HCT116 (cell line): Measurements from ENCODE around the gene ABHD17B.

Source experiments
- CEBPB ChIP-seq: IDR thresholded peaks from 2 replicates; pipeline ENCODE4 v1.6.1; 2012; ENCODE audit warnings: low read depth
- JUND ChIP-seq: IDR thresholded peaks from 2 replicates; pipeline ENCODE4 v1.6.1; 2012
- POLR2A ChIP-seq: IDR thresholded peaks from 2 replicates; pipeline ENCODE4 v1.7.0; 2011; ENCODE audit warnings: borderline replicate concordance; ENCODE audit not compliant: insufficient read depth, insufficient read length; ENCODE audit errors: extremely low read depth
- ZNF274 ChIP-seq: fragments of 200-500 bp; sonication (Bioruptor generic); IDR thresholded peaks from 2 replicates; pipeline ENCODE4 v1.6.1; 2014; ENCODE audit warnings: mild to moderate bottlenecking, low read depth, low read length, inconsistent platforms
- TF ChIP-seq, protein P1 (sequence below), 3 experiments: fragments of 200-600 bp in 1 of 3; sonication (generic) in 1 of 3; IDR thresholded peaks in 2 of 3; conservative IDR thresholded peaks in 1 of 3; 2 replicates each; pipeline ENCODE4 v1.5.1; 2012 to 2017; ENCODE audit warnings: low read depth in 2 of 3, low read length in 2 of 3, antibody characterized with exemption in 1 of 3, borderline replicate concordance in 1 of 3, control low read depth in 1 of 3, mild to moderate bottlenecking in 1 of 3, mixed read lengths in 1 of 3, mixed run types in 1 of 3, moderate library complexity in 1 of 3; ENCODE audit not compliant: insufficient read depth in 1 of 3

GRCh38 chr9:71879644-71880174 is 31.3 kb downstream of the ABHD17B start:
- no peak for TF ChIP-seq POLR2A
- no peak for TF ChIP-seq CEBPB
- TF ChIP-seq JUND = no peak
- TF ChIP-seq ZNF274 = no peak
- TF ChIP-seq, protein P1, sequence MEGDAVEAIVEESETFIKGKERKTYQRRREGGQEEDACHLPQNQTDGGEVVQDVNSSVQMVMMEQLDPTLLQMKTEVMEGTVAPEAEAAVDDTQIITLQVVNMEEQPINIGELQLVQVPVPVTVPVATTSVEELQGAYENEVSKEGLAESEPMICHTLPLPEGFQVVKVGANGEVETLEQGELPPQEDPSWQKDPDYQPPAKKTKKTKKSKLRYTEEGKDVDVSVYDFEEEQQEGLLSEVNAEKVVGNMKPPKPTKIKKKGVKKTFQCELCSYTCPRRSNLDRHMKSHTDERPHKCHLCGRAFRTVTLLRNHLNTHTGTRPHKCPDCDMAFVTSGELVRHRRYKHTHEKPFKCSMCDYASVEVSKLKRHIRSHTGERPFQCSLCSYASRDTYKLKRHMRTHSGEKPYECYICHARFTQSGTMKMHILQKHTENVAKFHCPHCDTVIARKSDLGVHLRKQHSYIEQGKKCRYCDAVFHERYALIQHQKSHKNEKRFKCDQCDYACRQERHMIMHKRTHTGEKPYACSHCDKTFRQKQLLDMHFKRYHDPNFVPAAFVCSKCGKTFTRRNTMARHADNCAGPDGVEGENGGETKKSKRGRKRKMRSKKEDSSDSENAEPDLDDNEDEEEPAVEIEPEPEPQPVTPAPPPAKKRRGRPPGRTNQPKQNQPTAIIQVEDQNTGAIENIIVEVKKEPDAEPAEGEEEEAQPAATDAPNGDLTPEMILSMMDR (IDR thresholded peaks at IDR 0.05 in 2 of 3, conservative IDR thresholded peaks at IDR 0.05 in 1 of 3; ENCODE audit: borderline replicate concordance in 1 of 3, insufficient read depth in 1 of 3, low read depth in 2 of 3, low read length in 2 of 3) = no peak
